CD14-positive monocyte (primary cell): ENCODE data around the gene STRBP. TPM values are rescaled to one million over a fixed set of nuclear protein-coding genes. Genes with fewer than 3 reads are reported as not detected.

ENCODE experiments used
- DNase-seq, 3 donors: peaks; one replicate each; pipeline ENCODE4 v3.0.0-alpha.2; 2011 to 2022
- H2AFZ ChIP-seq: 2 replicates; pipeline ENCODE4 v1.6.0; 2012; ENCODE audit warnings: mild to moderate bottlenecking, low read depth, low read length, inconsistent platforms; ENCODE audit not compliant: insufficient read depth, poor library complexity, severe bottlenecking
- H3K27ac ChIP-seq, 2 donors: 1 replicate in 1 of 2; 2 replicates in 1 of 2; pipeline ENCODE4 v1.5.1; 2012 to 2013; ENCODE audit warnings: low read length in 2 of 2, control low read depth in 1 of 2, inconsistent platforms in 1 of 2, low read depth in 1 of 2, mild to moderate bottlenecking in 1 of 2
- H3K27me3 ChIP-seq, 2 donors: one replicate each; pipeline versions ENCODE4 v1.6.0 to v1.6.1; 2011 to 2013; ENCODE audit warnings: low read length in 2 of 2; ENCODE audit not compliant: control insufficient read depth in 2 of 2, insufficient read depth in 2 of 2
- H3K36me3 ChIP-seq, 2 donors: replicated peaks in 1 of 2; 1 replicate in 1 of 2; 2 replicates in 1 of 2; pipeline versions ENCODE4 v1.5.1 to v1.6.1; 2012 to 2013; ENCODE audit warnings: low read length in 2 of 2, control low read depth in 1 of 2, inconsistent platforms in 1 of 2, mild to moderate bottlenecking in 1 of 2; ENCODE audit not compliant: insufficient read depth in 2 of 2, control insufficient read depth in 1 of 2
- H3K4me1 ChIP-seq, 2 donors: 1 replicate in 1 of 2; 2 replicates in 1 of 2; pipeline versions ENCODE4 v1.5.1 to v1.6.1; 2012 to 2013; ENCODE audit warnings: low read length in 2 of 2, control low read depth in 1 of 2, inconsistent platforms in 1 of 2, mild to moderate bottlenecking in 1 of 2, moderate library complexity in 1 of 2; ENCODE audit not compliant: insufficient read depth in 2 of 2, control insufficient read depth in 1 of 2
- H3K4me2 ChIP-seq: replicated peaks from 2 replicates; pipeline ENCODE3; 2012; ENCODE audit warnings: low read length, moderate library complexity, mild to moderate bottlenecking; ENCODE audit not compliant: poor library complexity, severe bottlenecking; ENCODE audit errors: extremely low read depth
- H3K4me3 ChIP-seq, 3 experiments: fragments of 200-600 bp in 1 of 3; sonication (generic) in 1 of 3; replicated peaks in 1 of 3; 1 replicate in 2 of 3; 2 replicates in 1 of 3; pipeline ENCODE4 v1.5.1; 2011 to 2013; ENCODE audit warnings: low read length in 3 of 3, mild to moderate bottlenecking in 3 of 3, control low read depth in 2 of 3, low read depth in 2 of 3, inconsistent platforms in 1 of 3, moderate library complexity in 1 of 3
- H3K79me2 ChIP-seq: 2 replicates; pipeline ENCODE4 v1.6.0; 2012; ENCODE audit warnings: mild to moderate bottlenecking, control low read depth, inconsistent platforms, low read length, moderate library complexity; ENCODE audit not compliant: insufficient read depth
- H3K9ac ChIP-seq: 2 replicates; pipeline ENCODE4 v1.6.0; 2017; ENCODE audit warnings: low read length, mild to moderate bottlenecking; ENCODE audit not compliant: insufficient read depth, poor library complexity, severe bottlenecking
- H3K9me3 ChIP-seq, 2 donors: replicated peaks in 1 of 2; 1 replicate in 1 of 2; 2 replicates in 1 of 2; pipeline versions ENCODE4 v1.5.1 to v1.6.1; 2012 to 2013; ENCODE audit warnings: low read length in 2 of 2, control low read depth in 1 of 2; ENCODE audit not compliant: control insufficient read depth in 1 of 2, insufficient read depth in 1 of 2
- H4K20me1 ChIP-seq: 2 replicates; pipeline ENCODE4 v1.6.0; 2012; ENCODE audit warnings: mild to moderate bottlenecking, low read length, control low read depth, moderate library complexity; ENCODE audit not compliant: insufficient read depth
- H3K27ac Mint-ChIP-seq, 7 donors: one replicate each; pipeline ENCODE4 v1.8.0; 2020; ENCODE audit warnings: mild to moderate bottlenecking in 7 of 7, mixed read lengths in 7 of 7, moderate library complexity in 6 of 7, inconsistent platforms in 2 of 7
- H3K27me3 Mint-ChIP-seq, 3 donors: one replicate each; pipeline ENCODE4 v1.8.0; 2021 to 2022; ENCODE audit warnings: low read depth in 3 of 3, mild to moderate bottlenecking in 3 of 3, mixed read lengths in 3 of 3, moderate library complexity in 3 of 3, inconsistent platforms in 1 of 3
- H3K36me3 Mint-ChIP-seq, 2 donors: one replicate each; pipeline ENCODE4 v1.8.0; 2020; ENCODE audit warnings: mixed read lengths in 2 of 2, inconsistent platforms in 1 of 2, mild to moderate bottlenecking in 1 of 2
- H3K4me1 Mint-ChIP-seq: one replicate; pipeline ENCODE4 v1.8.0; 2020; ENCODE audit warnings: mild to moderate bottlenecking, mixed read lengths
- H3K4me3 Mint-ChIP-seq, 2 donors: one replicate each; pipeline ENCODE4 v1.8.0; 2020; ENCODE audit warnings: mild to moderate bottlenecking in 2 of 2, mixed read lengths in 2 of 2, moderate library complexity in 1 of 2
- H3K9me3 Mint-ChIP-seq, 7 donors: one replicate each; pipeline ENCODE4 v1.8.0; 2020 to 2022; ENCODE audit warnings: mixed read lengths in 7 of 7, mild to moderate bottlenecking in 6 of 7, moderate library complexity in 6 of 7, inconsistent platforms in 2 of 7
- WGBS: methylation state at CpG from one replicate; pipeline ENCODE4 v1.1.5; 2013; ENCODE audit warnings: missing lambda C conversion rate; ENCODE audit not compliant: insufficient coverage; 5-methylcytosine and 5-hydroxymethylcytosine counted together
- intact Hi-C, 2 donors: fragments of 100-400 bp; cut with micrococcal nuclease; formaldehyde crosslinking; loops; one replicate each; pipeline versions ENCODE4 v1.15.0 to v1.15.1; 2023
- polyA plus RNA-seq, 3 donors: library from polyadenylated mRNA; depleted of rRNA in 1 of 3; unstranded in 2 of 3; stranded (reverse) in 1 of 3; fragments of 300-500 nt in 2 of 3; fragments of >200 nt in 1 of 3; fragmentation: Illumina TruSeq in 2 of 3; gene quantifications; 1 replicate in 2 of 3; 2 replicates in 1 of 3; pipeline ENCODE4 v1.2.3, GENCODE V29; 2012 to 2021
- TF ChIP-seq, protein P1 (sequence below): fragments of 200-600 bp; IDR thresholded peaks from one replicate; pipeline ENCODE4 v1.8.0; 2022; ENCODE audit warnings: antibody characterized with exemption, mild to moderate bottlenecking

The STRBP gene
- polyA plus RNA-seq, 3 donors = 0.97 to 1.9 (median 1.9) TPM

DNA sequence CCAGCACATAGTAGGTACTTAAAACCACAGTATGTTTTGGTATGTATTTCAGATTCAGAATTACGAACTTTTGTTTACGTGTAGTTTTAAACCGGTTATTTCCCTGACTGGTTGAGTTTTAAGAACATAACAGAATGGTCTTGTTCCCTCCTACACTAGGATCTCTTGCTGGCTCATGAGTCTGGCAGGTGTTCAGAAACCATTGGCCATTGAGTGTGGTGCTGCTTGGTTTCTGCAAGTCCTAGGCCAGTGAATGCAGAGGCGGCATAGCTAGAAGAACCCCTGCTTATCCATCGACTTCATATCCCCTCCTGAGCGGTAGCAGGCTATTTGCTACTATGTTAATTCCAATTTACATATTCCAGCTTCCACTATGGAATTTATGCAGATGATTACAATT is 169.3 kb downstream of the STRBP start:
- H3K36me3 ChIP-seq = peaks cover 81 to 94% of the 10 kb centered on the region in 2 donors
- no peak overlapping the region for H3K27ac ChIP-seq
- H3K4me2 ChIP-seq = no peak overlapping the region
- intact Hi-C loops = no loop called here
- H3K79me2 ChIP-seq = no peaks in the 10 kb centered on the region
- Mint-ChIP-seq H3K27ac (no peak overlapping the region), H3K36me3 (peaks cover 82 to 89% of the 10 kb centered on the region in 2 donors), H3K4me1 (no peaks in the 10 kb centered on the region), H3K4me3 (no peak overlapping the region), H3K27me3 (no peaks in the 10 kb centered on the region), H3K9me3 (no peaks in the 10 kb centered on the region)
- H4K20me1 ChIP-seq = no peaks in the 10 kb centered on the region
- H2AFZ ChIP-seq = no peak overlapping the region
- no peaks in the 10 kb centered on the region for H3K27me3 ChIP-seq
- no peaks in the 10 kb centered on the region for H3K4me1 ChIP-seq
- H3K9me3 ChIP-seq = no peaks in the 10 kb centered on the region
- no peak for DNase-seq
- H3K4me3 ChIP-seq = no peak overlapping the region
- no CpG with 5 or more reads among the region's 6 CpGs for WGBS
- H3K9ac ChIP-seq = no peak overlapping the region
- TF ChIP-seq, protein P1, sequence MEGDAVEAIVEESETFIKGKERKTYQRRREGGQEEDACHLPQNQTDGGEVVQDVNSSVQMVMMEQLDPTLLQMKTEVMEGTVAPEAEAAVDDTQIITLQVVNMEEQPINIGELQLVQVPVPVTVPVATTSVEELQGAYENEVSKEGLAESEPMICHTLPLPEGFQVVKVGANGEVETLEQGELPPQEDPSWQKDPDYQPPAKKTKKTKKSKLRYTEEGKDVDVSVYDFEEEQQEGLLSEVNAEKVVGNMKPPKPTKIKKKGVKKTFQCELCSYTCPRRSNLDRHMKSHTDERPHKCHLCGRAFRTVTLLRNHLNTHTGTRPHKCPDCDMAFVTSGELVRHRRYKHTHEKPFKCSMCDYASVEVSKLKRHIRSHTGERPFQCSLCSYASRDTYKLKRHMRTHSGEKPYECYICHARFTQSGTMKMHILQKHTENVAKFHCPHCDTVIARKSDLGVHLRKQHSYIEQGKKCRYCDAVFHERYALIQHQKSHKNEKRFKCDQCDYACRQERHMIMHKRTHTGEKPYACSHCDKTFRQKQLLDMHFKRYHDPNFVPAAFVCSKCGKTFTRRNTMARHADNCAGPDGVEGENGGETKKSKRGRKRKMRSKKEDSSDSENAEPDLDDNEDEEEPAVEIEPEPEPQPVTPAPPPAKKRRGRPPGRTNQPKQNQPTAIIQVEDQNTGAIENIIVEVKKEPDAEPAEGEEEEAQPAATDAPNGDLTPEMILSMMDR = no peak

DNA sequence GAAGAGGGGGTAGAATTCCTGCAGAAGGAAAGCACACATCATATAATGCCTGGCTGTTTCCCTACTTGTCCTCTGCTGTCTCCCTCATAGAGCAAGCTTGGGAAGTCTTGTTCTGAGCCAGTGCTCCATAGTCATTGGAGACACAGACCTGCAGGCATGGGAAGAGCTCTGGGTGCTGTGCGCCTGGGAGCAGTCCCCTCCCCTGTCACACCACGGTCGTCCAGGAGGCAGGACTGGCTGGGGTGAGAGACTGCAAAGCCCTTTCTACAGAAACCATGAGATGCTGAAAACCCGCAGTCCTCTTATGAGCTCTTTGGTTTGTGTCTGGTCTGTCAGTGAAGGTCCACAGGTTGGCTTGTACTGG is 170.3 kb downstream of the STRBP start:
- Mint-ChIP-seq H3K9me3 (no peaks in the 10 kb centered on the region), H3K27ac (peak overlapping the region in 1 of 7 donors; percentile 26), H3K36me3 (peaks cover 84 to 91% of the 10 kb centered on the region in 2 donors), H3K4me3 (no peak overlapping the region), H3K27me3 (no peaks in the 10 kb centered on the region), H3K4me1 (no peaks in the 10 kb centered on the region)
- TF ChIP-seq, protein P1 = no peak
- H3K9me3 ChIP-seq = no peaks in the 10 kb centered on the region
- no peaks in the 10 kb centered on the region for H3K27me3 ChIP-seq
- intact Hi-C loops = no loop called here
- no peaks in the 10 kb centered on the region for H4K20me1 ChIP-seq
- H3K9ac ChIP-seq = no peak overlapping the region
- no peak for DNase-seq
- peaks cover 84 to 98% of the 10 kb centered on the region in 2 donors for H3K36me3 ChIP-seq
- H3K4me2 ChIP-seq = no peak overlapping the region
- no peak overlapping the region for H3K27ac ChIP-seq
- H3K79me2 ChIP-seq = no peaks in the 10 kb centered on the region
- no peaks in the 10 kb centered on the region for H3K4me1 ChIP-seq
- no peak overlapping the region for H3K4me3 ChIP-seq
- H2AFZ ChIP-seq = no peak overlapping the region
- WGBS = 100% methylated on average over 2 of the region's 4 CpGs
